Loucy (cell line): Measurements from ENCODE around the gene FHIT.

ENCODE experiments used
- H2AFZ ChIP-seq: fragments of 200-600 bp; sonication (generic); 2 replicates; pipeline ENCODE4 v1.6.0; 2016; ENCODE audit warnings: antibody characterized with exemption, mild to moderate bottlenecking, low read length, moderate library complexity
- H3F3A ChIP-seq: fragments of 200-600 bp; 2 replicates; pipeline ENCODE4 v1.6.0; 2016; ENCODE audit warnings: antibody characterized with exemption, low read depth, mild to moderate bottlenecking
- H3K27me3 ChIP-seq: fragments of 200-600 bp; sonication (generic); 2 replicates; pipeline ENCODE4 v1.6.1; 2014; ENCODE audit warnings: low read length, mild to moderate bottlenecking; ENCODE audit not compliant: insufficient read depth, poor library complexity, severe bottlenecking
- H3K36me3 ChIP-seq: fragments of 200-600 bp; sonication (generic); 2 replicates; pipeline ENCODE4 v1.6.1; 2016; ENCODE audit warnings: low read length; ENCODE audit not compliant: insufficient read depth
- H3K4me1 ChIP-seq: fragments of 200-600 bp; sonication (generic); 2 replicates; pipeline ENCODE4 v1.5.1; 2014; ENCODE audit warnings: low read length, mild to moderate bottlenecking; ENCODE audit not compliant: insufficient read depth, poor library complexity, severe bottlenecking
- H3K4me2 ChIP-seq: fragments of 200-600 bp; sonication (generic); 2 replicates; pipeline ENCODE4 v1.6.0; 2014; ENCODE audit warnings: antibody characterized with exemption, low read length, low read depth, mild to moderate bottlenecking; ENCODE audit not compliant: poor library complexity, severe bottlenecking
- H3K4me3 ChIP-seq: fragments of 200-600 bp; sonication (generic); 2 replicates; pipeline ENCODE4 v1.5.1; 2014; ENCODE audit warnings: low read length, mild to moderate bottlenecking, mixed read lengths; ENCODE audit not compliant: poor library complexity, severe bottlenecking
- H3K79me2 ChIP-seq: fragments of 200-600 bp; sonication (generic); 2 replicates; pipeline ENCODE4 v1.6.1; 2014; ENCODE audit warnings: low read length; ENCODE audit not compliant: insufficient read depth
- H3K9ac ChIP-seq: fragments of 200-600 bp; sonication (generic); 2 replicates; pipeline ENCODE4 v1.6.0; 2014; ENCODE audit warnings: mild to moderate bottlenecking, low read depth, low read length, moderate library complexity; ENCODE audit not compliant: poor library complexity, severe bottlenecking
- H3K9me2 ChIP-seq: fragments of 200-600 bp; sonication (generic); replicated peaks from 2 replicates; pipeline ENCODE4 v1.6.1; 2016; ENCODE audit warnings: low read depth, low read length, mixed read lengths
- H3K9me3 ChIP-seq: fragments of 200-600 bp; sonication (generic); 2 replicates; pipeline ENCODE4 v1.6.1; 2014; ENCODE audit warnings: mild to moderate bottlenecking, antibody characterized with exemption, low read length, low read depth; ENCODE audit not compliant: insufficient read depth
- H4K20me1 ChIP-seq: fragments of 200-600 bp; sonication (generic); 2 replicates; pipeline ENCODE4 v1.6.0; 2014; ENCODE audit warnings: antibody characterized with exemption, low read length, mild to moderate bottlenecking; ENCODE audit not compliant: insufficient read depth, poor library complexity, severe bottlenecking
- EZH2phosphoT487 ChIP-seq: fragments of 200-600 bp; IDR thresholded peaks from 2 replicates; pipeline ENCODE4 v1.6.1; 2018; ENCODE audit warnings: antibody characterized with exemption, mild to moderate bottlenecking, moderate library complexity, borderline replicate concordance
- TF ChIP-seq, protein P1 (sequence below): fragments of 200-600 bp; sonication (generic); conservative IDR thresholded peaks from 2 replicates; pipeline ENCODE4 v1.5.1; 2014; ENCODE audit warnings: mild to moderate bottlenecking, antibody characterized with exemption, low read length

The FHIT gene

DNA sequence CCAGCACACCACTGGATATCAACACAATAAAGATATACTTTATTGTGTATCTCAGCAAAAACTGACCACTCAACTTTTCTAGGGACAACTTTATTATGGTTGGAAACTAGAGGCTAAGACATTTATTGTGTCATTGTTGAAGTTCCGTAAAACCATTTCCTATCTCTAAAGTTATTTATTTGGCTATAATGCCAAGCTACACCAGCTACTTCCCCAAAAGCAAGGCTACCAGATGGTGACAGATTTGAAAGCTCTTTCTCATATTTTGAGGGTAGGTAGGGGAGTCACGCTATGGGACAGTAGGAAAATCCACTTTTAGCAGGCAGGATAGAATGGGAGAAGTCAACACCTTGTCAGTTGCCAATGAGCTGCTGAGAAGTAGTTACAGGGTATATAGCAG lies 1366.8 kb downstream of the FHIT start:
- H3K9ac ChIP-seq, result no peak overlapping the region
- no peaks in the 10 kb centered on the region for H4K20me1 ChIP-seq
- no peak overlapping the region for H3K4me3 ChIP-seq
- no peak overlapping the region for H2AFZ ChIP-seq
- H3K4me1 ChIP-seq, result peaks cover 31% of the 10 kb centered on the region
- no peaks in the 10 kb centered on the region for H3K27me3 ChIP-seq
- no peaks in the 10 kb centered on the region for H3K36me3 ChIP-seq
- TF ChIP-seq, protein P1, sequence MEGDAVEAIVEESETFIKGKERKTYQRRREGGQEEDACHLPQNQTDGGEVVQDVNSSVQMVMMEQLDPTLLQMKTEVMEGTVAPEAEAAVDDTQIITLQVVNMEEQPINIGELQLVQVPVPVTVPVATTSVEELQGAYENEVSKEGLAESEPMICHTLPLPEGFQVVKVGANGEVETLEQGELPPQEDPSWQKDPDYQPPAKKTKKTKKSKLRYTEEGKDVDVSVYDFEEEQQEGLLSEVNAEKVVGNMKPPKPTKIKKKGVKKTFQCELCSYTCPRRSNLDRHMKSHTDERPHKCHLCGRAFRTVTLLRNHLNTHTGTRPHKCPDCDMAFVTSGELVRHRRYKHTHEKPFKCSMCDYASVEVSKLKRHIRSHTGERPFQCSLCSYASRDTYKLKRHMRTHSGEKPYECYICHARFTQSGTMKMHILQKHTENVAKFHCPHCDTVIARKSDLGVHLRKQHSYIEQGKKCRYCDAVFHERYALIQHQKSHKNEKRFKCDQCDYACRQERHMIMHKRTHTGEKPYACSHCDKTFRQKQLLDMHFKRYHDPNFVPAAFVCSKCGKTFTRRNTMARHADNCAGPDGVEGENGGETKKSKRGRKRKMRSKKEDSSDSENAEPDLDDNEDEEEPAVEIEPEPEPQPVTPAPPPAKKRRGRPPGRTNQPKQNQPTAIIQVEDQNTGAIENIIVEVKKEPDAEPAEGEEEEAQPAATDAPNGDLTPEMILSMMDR, result no peak
- no peak for TF ChIP-seq EZH2phosphoT487
- no peak overlapping the region for H3K4me2 ChIP-seq
- no peaks in the 10 kb centered on the region for H3K9me2 ChIP-seq
- no peaks in the 10 kb centered on the region for H3K9me3 ChIP-seq
- no peaks in the 10 kb centered on the region for H3F3A ChIP-seq
- no peaks in the 10 kb centered on the region for H3K79me2 ChIP-seq

DNA sequence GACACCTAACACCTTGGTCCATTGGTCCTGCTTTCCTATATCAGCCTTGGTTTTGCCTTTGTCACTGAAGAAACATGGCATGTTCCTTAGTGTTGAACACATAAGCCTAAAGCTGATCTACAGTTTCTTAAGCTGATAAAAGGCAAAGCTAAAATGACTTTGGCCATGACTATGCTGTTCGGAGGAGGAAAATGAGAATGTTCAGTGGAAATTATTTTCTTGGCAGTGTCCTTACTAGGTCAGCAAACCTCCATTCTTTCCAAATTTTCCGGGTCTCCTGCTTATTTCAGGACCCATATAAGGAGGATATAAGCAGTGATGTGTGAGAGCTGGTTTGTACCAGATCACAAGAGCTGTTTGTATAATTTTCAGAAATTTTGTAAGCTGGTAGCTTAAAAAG lies 1368.5 kb downstream of the FHIT start:
- H3K4me3 ChIP-seq, result no peak overlapping the region
- H3K4me1 ChIP-seq, result peaks cover 45% of the 10 kb centered on the region
- H2AFZ ChIP-seq, result no peak overlapping the region
- H3K9me3 ChIP-seq, result no peaks in the 10 kb centered on the region
- H3K27me3 ChIP-seq, result no peaks in the 10 kb centered on the region
- no peak overlapping the region for H3K9ac ChIP-seq
- H3K4me2 ChIP-seq, result no peak overlapping the region
- H3K9me2 ChIP-seq, result no peaks in the 10 kb centered on the region
- no peak for TF ChIP-seq EZH2phosphoT487
- TF ChIP-seq, protein P1, result no peak
- no peaks in the 10 kb centered on the region for H4K20me1 ChIP-seq
- H3K36me3 ChIP-seq, result no peaks in the 10 kb centered on the region
- H3F3A ChIP-seq, result no peaks in the 10 kb centered on the region
- no peaks in the 10 kb centered on the region for H3K79me2 ChIP-seq

DNA sequence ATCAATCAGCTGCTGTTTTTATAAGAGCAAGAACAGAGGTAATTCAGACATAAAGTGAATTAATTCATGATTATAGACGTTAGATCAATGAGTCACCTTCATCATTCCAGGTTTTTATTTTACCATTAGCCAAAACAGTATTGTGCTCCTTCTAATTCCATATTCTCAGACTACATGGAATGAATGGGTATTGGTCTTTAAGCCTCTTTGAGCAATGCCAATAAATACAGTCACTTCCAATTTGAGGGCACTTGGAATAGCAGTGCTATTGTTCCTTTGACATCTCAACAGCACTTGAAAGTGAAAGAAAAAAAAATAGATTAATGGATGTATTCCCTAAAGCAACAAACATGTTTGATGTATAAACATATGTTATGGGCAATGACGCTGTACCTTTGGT lies 1370.5 kb downstream of the FHIT start:
- H2AFZ ChIP-seq, result no peak overlapping the region
- no peak for TF ChIP-seq EZH2phosphoT487
- TF ChIP-seq, protein P1, result no peak
- H3K36me3 ChIP-seq, result no peaks in the 10 kb centered on the region
- no peaks in the 10 kb centered on the region for H3K27me3 ChIP-seq
- H3K4me2 ChIP-seq, result no peak overlapping the region
- no peaks in the 10 kb centered on the region for H4K20me1 ChIP-seq
- H3F3A ChIP-seq, result no peaks in the 10 kb centered on the region
- peaks cover 35% of the 10 kb centered on the region for H3K4me1 ChIP-seq
- no peaks in the 10 kb centered on the region for H3K9me3 ChIP-seq
- H3K79me2 ChIP-seq, result no peaks in the 10 kb centered on the region
- H3K4me3 ChIP-seq, result no peak overlapping the region
- no peaks in the 10 kb centered on the region for H3K9me2 ChIP-seq
- H3K9ac ChIP-seq, result no peak overlapping the region
